Liver (tissue), 9 donors: Measurements from ENCODE around the gene GNAS-AS1. TPM values are rescaled to one million over a fixed set of nuclear protein-coding genes. Genes with fewer than 3 reads are reported as not detected.

Source experiments
- DNase-seq: peaks from one replicate; pipeline ENCODE4 v3.0.0-alpha.2; 2017; ENCODE audit warnings: low spot score
- H3K27ac ChIP-seq, 2 donors: one replicate each; pipeline ENCODE4 v1.7.0; 2013; ENCODE audit warnings: inconsistent platforms in 2 of 2, low read length in 2 of 2, control low read depth in 1 of 2, low read depth in 1 of 2, mild to moderate bottlenecking in 1 of 2
- H3K27me3 ChIP-seq, 4 donors: one replicate each; pipeline versions ENCODE4 v1.6.1 to v1.7.0; 2013; ENCODE audit warnings: low read length in 3 of 4, inconsistent platforms in 1 of 4, mild to moderate bottlenecking in 1 of 4, moderate library complexity in 1 of 4; ENCODE audit not compliant: control insufficient read depth in 4 of 4, insufficient read depth in 4 of 4
- H3K36me3 ChIP-seq, 4 donors: one replicate each; pipeline versions ENCODE4 v1.6.1 to v1.7.0; 2013; ENCODE audit warnings: low read length in 3 of 4, mild to moderate bottlenecking in 3 of 4, low read depth in 1 of 4, moderate library complexity in 1 of 4; ENCODE audit not compliant: control insufficient read depth in 4 of 4, insufficient read depth in 3 of 4
- H3K4me1 ChIP-seq, 4 donors: one replicate each; pipeline versions ENCODE4 v1.6.1 to v1.7.0; 2013; ENCODE audit warnings: low read length in 3 of 4, mild to moderate bottlenecking in 3 of 4, moderate library complexity in 1 of 4; ENCODE audit not compliant: control insufficient read depth in 4 of 4, insufficient read depth in 4 of 4
- H3K4me3 ChIP-seq, 3 donors: one replicate each; pipeline versions ENCODE4 v1.6.1 to v1.7.0; 2013; ENCODE audit warnings: low read length in 3 of 3, control low read depth in 1 of 3, low read depth in 1 of 3, mild to moderate bottlenecking in 1 of 3
- H3K9ac ChIP-seq, 2 donors: one replicate each; pipeline ENCODE4 v1.7.0; 2013; ENCODE audit warnings: low read length in 2 of 2, mild to moderate bottlenecking in 2 of 2, moderate library complexity in 2 of 2, control low read depth in 1 of 2, low read depth in 1 of 2
- H3K9me3 ChIP-seq, 4 donors: one replicate each; pipeline versions ENCODE4 v1.6.1 to v1.7.0; 2013; ENCODE audit warnings: low read length in 3 of 4; ENCODE audit not compliant: control insufficient read depth in 4 of 4
- CTCF ChIP-seq: fragments of 150-350 bp; IDR thresholded peaks from 2 replicates; pipeline ENCODE4 v1.5.1; 2017; ENCODE audit warnings: improper control_type of control experiment, low read depth, low read length; ENCODE audit not compliant: missing input control
- EGR1 ChIP-seq, 2 donors: IDR thresholded peaks; 2 replicates each; pipeline ENCODE4 v1.6.1; 2016 to 2018; ENCODE audit warnings: antibody characterized with exemption in 2 of 2, low read depth in 2 of 2
- FOXA1 ChIP-seq: IDR thresholded peaks from 2 replicates; pipeline ENCODE4 v1.6.1; 2016; ENCODE audit warnings: antibody characterized with exemption
- FOXA2 ChIP-seq: IDR thresholded peaks from 2 replicates; pipeline ENCODE4 v1.6.1; 2016; ENCODE audit warnings: antibody characterized with exemption
- GABPA ChIP-seq, 2 donors: IDR thresholded peaks in 1 of 2; conservative IDR thresholded peaks in 1 of 2; 2 replicates each; pipeline ENCODE4 v1.6.1; 2016; ENCODE audit warnings: antibody characterized with exemption in 2 of 2, mild to moderate bottlenecking in 1 of 2, moderate library complexity in 1 of 2
- HNF4A ChIP-seq, 2 donors: conservative IDR thresholded peaks; 2 replicates each; pipeline ENCODE4 v1.6.1; 2016; ENCODE audit warnings: antibody characterized with exemption in 2 of 2, mild to moderate bottlenecking in 2 of 2
- HNF4G ChIP-seq: IDR thresholded peaks from 2 replicates; pipeline ENCODE4 v1.6.1; 2016; ENCODE audit warnings: antibody characterized with exemption
- JUND ChIP-seq, 2 donors: IDR thresholded peaks; 2 replicates each; pipeline ENCODE4 v1.6.1; 2016; ENCODE audit warnings: antibody characterized with exemption in 2 of 2
- NR2F2 ChIP-seq: IDR thresholded peaks from 2 replicates; pipeline ENCODE4 v1.6.1; 2016; ENCODE audit warnings: antibody characterized with exemption
- RAD21 ChIP-seq, 2 donors: IDR thresholded peaks; 2 replicates each; pipeline ENCODE4 v1.6.1; 2016; ENCODE audit warnings: antibody characterized with exemption in 2 of 2, mild to moderate bottlenecking in 2 of 2
- REST ChIP-seq: IDR thresholded peaks from 2 replicates; pipeline ENCODE4 v1.6.1; 2016; ENCODE audit warnings: antibody characterized with exemption, mild to moderate bottlenecking
- RXRA ChIP-seq, 2 donors: IDR thresholded peaks; 2 replicates each; pipeline ENCODE4 v1.6.1; 2017 to 2018; ENCODE audit warnings: antibody characterized with exemption in 2 of 2, mild to moderate bottlenecking in 1 of 2
- SP1 ChIP-seq: IDR thresholded peaks from 2 replicates; pipeline ENCODE4 v1.6.1; 2018; ENCODE audit warnings: antibody characterized with exemption, mild to moderate bottlenecking
- TAF1 ChIP-seq: conservative IDR thresholded peaks from 2 replicates; pipeline ENCODE4 v1.6.1; 2016; ENCODE audit warnings: antibody characterized with exemption, mild to moderate bottlenecking
- YY1 ChIP-seq: IDR thresholded peaks from 2 replicates; pipeline ENCODE4 v1.6.1; 2016; ENCODE audit warnings: antibody characterized with exemption, mild to moderate bottlenecking
- WGBS: extraction: QIAGEN DNeasy Blood & Tissue Kit; methylation state at CpG from one replicate; pipeline ENCODE4 v1.1.7; 2013; 5-methylcytosine and 5-hydroxymethylcytosine counted together
- polyA plus RNA-seq, 2 donors: library from polyadenylated mRNA; stranded (reverse) in 1 of 2; unstranded in 1 of 2; fragments of 200-250 nt in 1 of 2; fragments of >200 nt in 1 of 2; fragmentation: Nextera tagmentation in 1 of 2; extraction: Ambion mirVana in 1 of 2; gene quantifications; one replicate each; pipeline versions ENCODE4 v1.2.1 to v1.2.3, GENCODE V29; 2013 to 2015
- total RNA-seq, 2 donors: library from RNA; depleted of rRNA; stranded (reverse); fragments of >200 nt; gene quantifications; one replicate each; pipeline ENCODE4 v1.2.3, GENCODE V29; 2014
- TF ChIP-seq, protein P1 (sequence below): IDR thresholded peaks from 2 replicates; pipeline ENCODE4 v1.6.1; 2016; ENCODE audit warnings: antibody characterized with exemption
- TF ChIP-seq, protein P2 (sequence below): IDR thresholded peaks from 2 replicates; pipeline ENCODE4 v1.6.1; 2016; ENCODE audit warnings: antibody characterized with exemption
- TF ChIP-seq, protein P3 (sequence below): IDR thresholded peaks from 2 replicates; pipeline ENCODE4 v1.6.1; 2016; ENCODE audit warnings: antibody characterized with exemption
- donor health status: healthy.
- donor health status: healthy.
- donor health status: healthy.
- donor health status: healthy.
- donor health status: healthy.

Gene GNAS-AS1
- total and polyA plus RNA-seq, 4 donors, result 0.08 to 0.42 (median 0.09) TPM; not detected in 1

GRCh38 chr20:58899512-58899911 lies 48.8 kb upstream of the GNAS-AS1 start:
- Histone ChIP-seq H3K27ac (no peak overlapping the region), H3K4me3 (no peak overlapping the region), H3K36me3 (peaks cover 7 to 25% (median 18%) of the 10 kb centered on the region in 4 donors), H3K9me3 (no peaks in the 10 kb centered on the region), H3K9ac (no peak overlapping the region), H3K27me3 (no peaks in the 10 kb centered on the region), H3K4me1 (peaks cover 4 to 13% (median 10%) of the 10 kb centered on the region in 4 donors)
- DNase-seq, result no peak
- 96% methylated on average over 10 of the region's 10 CpGs for WGBS
- no peak for TF ChIP-seq YY1

DNA sequence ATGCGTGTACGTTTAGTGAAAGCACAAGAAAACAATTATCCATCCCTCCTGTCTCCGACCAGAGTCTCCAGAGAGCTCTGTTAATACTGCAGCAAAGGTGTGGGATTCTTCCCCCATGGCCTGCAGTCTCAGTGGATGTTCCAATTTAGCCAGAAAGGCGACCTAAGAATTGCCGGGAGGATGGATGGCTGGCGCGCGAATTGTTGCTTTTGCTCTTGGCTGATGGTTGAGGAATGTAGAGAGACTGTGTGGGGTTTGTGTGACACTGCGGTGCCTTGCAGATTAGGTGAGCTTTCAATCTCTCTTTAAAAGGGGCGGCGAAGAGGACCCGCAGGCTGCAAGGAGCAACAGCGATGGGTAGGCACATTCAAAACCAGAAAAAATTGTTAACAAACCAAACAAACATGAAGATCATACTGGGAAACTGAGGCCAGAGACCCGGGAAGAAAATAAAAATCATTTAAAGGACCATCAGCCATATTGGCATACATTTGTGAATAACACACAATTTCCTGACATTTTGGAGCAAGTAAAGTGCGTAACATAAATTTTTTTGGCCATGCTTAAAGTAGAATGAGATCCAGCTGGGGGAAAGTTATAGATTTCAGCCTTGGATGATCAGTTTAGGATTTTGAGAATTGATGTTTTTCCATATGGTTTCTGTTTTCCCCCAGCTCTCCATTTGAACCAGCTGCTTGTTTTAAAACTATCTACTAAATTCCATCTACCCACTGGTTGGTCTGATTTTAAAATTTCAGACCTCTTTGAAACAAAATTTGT lies 48.1 kb upstream of the GNAS-AS1 start:
- Histone ChIP-seq H3K27me3 (no peaks in the 10 kb centered on the region), H3K4me3 (no peak overlapping the region), H3K36me3 (peaks cover 6 to 18% (median 13%) of the 10 kb centered on the region in 4 donors), H3K9ac (no peak overlapping the region), H3K9me3 (no peaks in the 10 kb centered on the region), H3K27ac (no peak overlapping the region), H3K4me1 (peaks cover 5 to 20% (median 17%) of the 10 kb centered on the region in 4 donors)
- WGBS, result 90% methylated on average over 15 of the region's 15 CpGs
- DNase-seq, result no peak
- no peak for TF ChIP-seq EGR1 (IDR thresholded peaks at IDR 0.05; ENCODE audit: low read depth in 2 of 2)
- no peak for TF ChIP-seq SP1
- TF ChIP-seq FOXA2, result no peak
- TF ChIP-seq RXRA (IDR thresholded peaks at IDR 0.05), result no peak
- TF ChIP-seq CTCF, result no peak
- TF ChIP-seq NR2F2, result no peak
- no peak for TF ChIP-seq REST
- no peak for TF ChIP-seq HNF4G
- no peak for TF ChIP-seq RAD21 (IDR thresholded peaks at IDR 0.05)
- no peak for TF ChIP-seq JUND (IDR thresholded peaks at IDR 0.05)
- TF ChIP-seq, protein P1, sequence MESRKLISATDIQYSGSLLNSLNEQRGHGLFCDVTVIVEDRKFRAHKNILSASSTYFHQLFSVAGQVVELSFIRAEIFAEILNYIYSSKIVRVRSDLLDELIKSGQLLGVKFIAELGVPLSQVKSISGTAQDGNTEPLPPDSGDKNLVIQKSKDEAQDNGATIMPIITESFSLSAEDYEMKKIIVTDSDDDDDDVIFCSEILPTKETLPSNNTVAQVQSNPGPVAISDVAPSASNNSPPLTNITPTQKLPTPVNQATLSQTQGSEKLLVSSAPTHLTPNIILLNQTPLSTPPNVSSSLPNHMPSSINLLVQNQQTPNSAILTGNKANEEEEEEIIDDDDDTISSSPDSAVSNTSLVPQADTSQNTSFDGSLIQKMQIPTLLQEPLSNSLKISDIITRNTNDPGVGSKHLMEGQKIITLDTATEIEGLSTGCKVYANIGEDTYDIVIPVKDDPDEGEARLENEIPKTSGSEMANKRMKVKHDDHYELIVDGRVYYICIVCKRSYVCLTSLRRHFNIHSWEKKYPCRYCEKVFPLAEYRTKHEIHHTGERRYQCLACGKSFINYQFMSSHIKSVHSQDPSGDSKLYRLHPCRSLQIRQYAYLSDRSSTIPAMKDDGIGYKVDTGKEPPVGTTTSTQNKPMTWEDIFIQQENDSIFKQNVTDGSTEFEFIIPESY, result no peak
- TF ChIP-seq, protein P2, sequence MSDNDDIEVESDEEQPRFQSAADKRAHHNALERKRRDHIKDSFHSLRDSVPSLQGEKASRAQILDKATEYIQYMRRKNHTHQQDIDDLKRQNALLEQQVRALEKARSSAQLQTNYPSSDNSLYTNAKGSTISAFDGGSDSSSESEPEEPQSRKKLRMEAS, result no peak
- no peak for TF ChIP-seq YY1
- TF ChIP-seq, protein P3, sequence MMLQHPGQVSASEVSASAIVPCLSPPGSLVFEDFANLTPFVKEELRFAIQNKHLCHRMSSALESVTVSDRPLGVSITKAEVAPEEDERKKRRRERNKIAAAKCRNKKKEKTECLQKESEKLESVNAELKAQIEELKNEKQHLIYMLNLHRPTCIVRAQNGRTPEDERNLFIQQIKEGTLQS, result no peak
- TF ChIP-seq HNF4A (conservative IDR thresholded peaks at IDR 0.05), result no peak
- TF ChIP-seq FOXA1, result no peak
- no peak for TF ChIP-seq TAF1
- no peak for TF ChIP-seq GABPA (IDR thresholded peaks at IDR 0.05 in 1 of 2, conservative IDR thresholded peaks at IDR 0.05 in 1 of 2)
